Caki2 (cell line): ENCODE data around the gene PITRM1. TPM values are rescaled to one million over a fixed set of nuclear protein-coding genes. Genes with fewer than 3 reads are reported as not detected.
A peak's percentile ranks its signal among the peaks of the same experiment; 100 is the strongest.
"Not testable (repeated sequence)": the region's sequence is repeated elsewhere in the genome, so short reads cannot be mapped to it uniquely, and the experiment has no call there.

Experiments
- DNase-seq: peaks from one replicate; pipeline ENCODE4 v3.0.0-alpha.2; 2015; ENCODE audit warnings: low read depth
- in situ Hi-C: cut with HindIII; loops from 2 replicates; pipeline ENCODE4 v1.10.0; 2016; ENCODE audit warnings: low sequenced_read_pairs, low pct_unique_long_range_greater_than_20kb, mixed read lengths
- total RNA-seq: library from RNA; depleted of rRNA; stranded (reverse); fragments of >200 nt; shearing (Covaris generic); gene quantifications from 2 replicates; pipeline ENCODE4 v1.2.3, GENCODE V29; 2014; ENCODE audit warnings: low replicate concordance

Gene PITRM1
- total RNA-seq, 1 experiment from 2014 or later, result 132 TPM

GRCh38 chr10:3201796-3202195 is 29.2 kb upstream of the PITRM1 start:
- in situ Hi-C loops, result no loop called here
- DNase-seq, result no peak

- no peak for DNase-seq
- in situ Hi-C loops, result no loop called here
Measured at GRCh38 chr10:3199488-3199887, 26.9 kb upstream of the PITRM1 start.

- in situ Hi-C loops, result no loop called here
Measured at GRCh38 chr10:3198900-3199299, 26.3 kb upstream of the PITRM1 start.

GRCh38 chr10:3197348-3198003 is 24.9 kb upstream of the PITRM1 start:
- peak; percentile 94 for DNase-seq
- in situ Hi-C loops, result no loop called here

More at GRCh38 chr10:3198900-3199299, 26.3 kb upstream of the PITRM1 start:
- no peak for DNase-seq

GRCh38 chr10:3196958-3197347 is 24.4 kb upstream of the PITRM1 start:
- DNase-seq, result no peak
- in situ Hi-C loops, result no loop called here

GRCh38 chr10:3196482-3196881 is 23.9 kb upstream of the PITRM1 start:
- in situ Hi-C loops, result no loop called here
- DNase-seq, result no peak

GRCh38 chr10:3195726-3196125 is 23.1 kb upstream of the PITRM1 start:
- in situ Hi-C loops, result no loop called here
- DNase-seq, result no peak

- DNase-seq, result no peak
- in situ Hi-C loops, result no loop called here
Measured at GRCh38 chr10:3195286-3195685, 22.7 kb upstream of the PITRM1 start.

- no peak for DNase-seq
- in situ Hi-C loops, result no loop called here
Measured at GRCh38 chr10:3194871-3195270, 22.3 kb upstream of the PITRM1 start.

GRCh38 chr10:3193751-3194150 is 21.2 kb upstream of the PITRM1 start:
- in situ Hi-C loops, result no loop called here
- no peak for DNase-seq

GRCh38 chr10:3192856-3193635 is 20.5 kb upstream of the PITRM1 start:
- peak; percentile 69 for DNase-seq
- in situ Hi-C loops, result no loop called here

GRCh38 chr10:3190817-3191216 is 18.2 kb upstream of the PITRM1 start:
- in situ Hi-C loops, result no loop called here
- no peak for DNase-seq

- in situ Hi-C loops, DNase-seq: not testable (repeated sequence)
Measured at GRCh38 chr10:3187229-3187628, 14.6 kb upstream of the PITRM1 start.

GRCh38 chr10:3186368-3186767 is 13.8 kb upstream of the PITRM1 start:
- in situ Hi-C loops, result no loop called here
- no peak for DNase-seq

- DNase-seq, result no peak
- in situ Hi-C loops, result no loop called here
Measured at GRCh38 chr10:3185386-3185785, 12.8 kb upstream of the PITRM1 start.

GRCh38 chr10:3180355-3181025 is 7.9 kb upstream of the PITRM1 start:
- in situ Hi-C loops, result no loop called here
- no peak for DNase-seq

GRCh38 chr10:3179174-3179573 is 6.6 kb upstream of the PITRM1 start:
- in situ Hi-C loops, result no loop called here

GRCh38 chr10:3178042-3178441 is 5.5 kb upstream of the PITRM1 start:
- in situ Hi-C loops, result no loop called here

More at GRCh38 chr10:3179174-3179573, 6.6 kb upstream of the PITRM1 start:
- no peak for DNase-seq

GRCh38 chr10:3173171-3173878 is 743 bp upstream of the PITRM1 start:
- in situ Hi-C loops, result no loop called here
- DNase-seq, result peak; percentile 97

More at GRCh38 chr10:3178042-3178441, 5.5 kb upstream of the PITRM1 start:
- no peak for DNase-seq
